ENCODE measurements around the gene RPLP1.
"Not testable (repeated sequence)": the region's sequence is repeated elsewhere in the genome, so short reads cannot be mapped to it uniquely, and the experiment has no call there.

RPLP1 gene

GRCh38 chr15:69422336-69422895, 30.2 kb upstream of the RPLP1 start:
- Mint-ChIP-seq H3K4me3 (no peak overlapping the region), H3K36me3 (ENCODE audit: low read depth) (peaks cover 82% of the 10 kb centered on the region), H3K27ac (no peak overlapping the region), H3K4me1 (ENCODE audit: low read depth) (peaks cover 2% of the 10 kb centered on the region), H3K27me3 (peaks cover 2% of the 10 kb centered on the region), H3K9me3 (no peaks in the 10 kb centered on the region)
- no peak for DNase-seq

GRCh38 chr15:69424001-69424400, 28.6 kb upstream of the RPLP1 start:
- H3K36me3 Mint-ChIP-seq (ENCODE audit: low read depth): peaks cover 81% of the 10 kb centered on the region
- H3K9me3 Mint-ChIP-seq: no peaks in the 10 kb centered on the region
- H3K4me3 Mint-ChIP-seq: no peak overlapping the region
- H3K4me1 Mint-ChIP-seq (ENCODE audit: low read depth): no peaks in the 10 kb centered on the region
- no peak overlapping the region for H3K27ac Mint-ChIP-seq
- no peaks in the 10 kb centered on the region for H3K27me3 Mint-ChIP-seq
- no peak for DNase-seq

- Mint-ChIP-seq H3K27me3 (no peaks in the 10 kb centered on the region), H3K4me1 (ENCODE audit: low read depth) (no peaks in the 10 kb centered on the region), H3K4me3 (no peak overlapping the region), H3K9me3 (no peaks in the 10 kb centered on the region), H3K36me3 (ENCODE audit: low read depth) (peaks cover 81% of the 10 kb centered on the region), H3K27ac (no peak overlapping the region)
- no peak for DNase-seq
These were observed 27.7 kb upstream of the RPLP1 start for GRCh38 chr15:69424748-69425413.

GRCh38 chr15:69433831-69434230, 18.8 kb upstream of the RPLP1 start:
- Mint-ChIP-seq H3K36me3 (ENCODE audit: low read depth) (peaks cover 75% of the 10 kb centered on the region), H3K4me3 (no peak overlapping the region), H3K27me3 (no peaks in the 10 kb centered on the region), H3K4me1 (ENCODE audit: low read depth) (no peaks in the 10 kb centered on the region), H3K27ac (no peak overlapping the region), H3K9me3 (no peaks in the 10 kb centered on the region)
- DNase-seq: no peak

GRCh38 chr15:69434238-69434637, 18.4 kb upstream of the RPLP1 start:
- H3K4me1 Mint-ChIP-seq (ENCODE audit: low read depth): no peaks in the 10 kb centered on the region
- DNase-seq: no peak
- H3K27ac Mint-ChIP-seq: no peak overlapping the region
- no peaks in the 10 kb centered on the region for H3K27me3 Mint-ChIP-seq
- H3K4me3 Mint-ChIP-seq: no peak overlapping the region
- H3K9me3 Mint-ChIP-seq: no peaks in the 10 kb centered on the region
- peaks cover 75% of the 10 kb centered on the region for H3K36me3 Mint-ChIP-seq (ENCODE audit: low read depth)

- no peaks in the 10 kb centered on the region for H3K4me1 Mint-ChIP-seq (ENCODE audit: low read depth)
- no peak overlapping the region for H3K27ac Mint-ChIP-seq
- H3K9me3 Mint-ChIP-seq: no peaks in the 10 kb centered on the region
- peaks cover 75% of the 10 kb centered on the region for H3K36me3 Mint-ChIP-seq (ENCODE audit: low read depth)
- no peak overlapping the region for H3K4me3 Mint-ChIP-seq
- DNase-seq: no peak
- H3K27me3 Mint-ChIP-seq: no peaks in the 10 kb centered on the region
These were observed 17.9 kb upstream of the RPLP1 start for GRCh38 chr15:69434679-69435078.

GRCh38 chr15:69435985-69436384, 16.6 kb upstream of the RPLP1 start:
- peaks cover 75% of the 10 kb centered on the region for H3K36me3 Mint-ChIP-seq (ENCODE audit: low read depth)
- H3K27me3 Mint-ChIP-seq: no peaks in the 10 kb centered on the region
- H3K4me1 Mint-ChIP-seq (ENCODE audit: low read depth): no peaks in the 10 kb centered on the region
- no peak for DNase-seq
- H3K9me3 Mint-ChIP-seq: no peaks in the 10 kb centered on the region
- H3K4me3 Mint-ChIP-seq: no peak overlapping the region
- H3K27ac Mint-ChIP-seq: no peak overlapping the region

- Mint-ChIP-seq H3K4me3 (no peak overlapping the region), H3K27me3 (no peaks in the 10 kb centered on the region), H3K9me3 (no peaks in the 10 kb centered on the region), H3K4me1 (ENCODE audit: low read depth) (no peaks in the 10 kb centered on the region), H3K27ac (no peak overlapping the region), H3K36me3 (ENCODE audit: low read depth) (peaks cover 80% of the 10 kb centered on the region)
- no peak for DNase-seq
These were observed 15.7 kb upstream of the RPLP1 start for GRCh38 chr15:69436951-69437350.

- H3K36me3 Mint-ChIP-seq (ENCODE audit: low read depth): peaks cover 86% of the 10 kb centered on the region
- H3K4me3 Mint-ChIP-seq: no peak overlapping the region
- no peak for DNase-seq
- H3K27ac Mint-ChIP-seq: no peak overlapping the region
- peaks cover 18% of the 10 kb centered on the region for H3K4me1 Mint-ChIP-seq (ENCODE audit: low read depth)
- no peaks in the 10 kb centered on the region for H3K27me3 Mint-ChIP-seq
- H3K9me3 Mint-ChIP-seq: no peaks in the 10 kb centered on the region
These were observed 13.0 kb upstream of the RPLP1 start for GRCh38 chr15:69439623-69440022.

GRCh38 chr15:69443032-69443611, 9.5 kb upstream of the RPLP1 start:
- no peak for DNase-seq
- H3K27me3 Mint-ChIP-seq: no peaks in the 10 kb centered on the region
- peak overlapping the region; percentile 12 for H3K4me3 Mint-ChIP-seq
- H3K36me3 Mint-ChIP-seq (ENCODE audit: low read depth): peaks cover 86% of the 10 kb centered on the region
- H3K4me1 Mint-ChIP-seq (ENCODE audit: low read depth): peaks cover 18% of the 10 kb centered on the region
- peak overlapping the region; percentile 84 for H3K27ac Mint-ChIP-seq
- no peaks in the 10 kb centered on the region for H3K9me3 Mint-ChIP-seq

- no peak overlapping the region for H3K27ac Mint-ChIP-seq
- no peak overlapping the region for H3K4me3 Mint-ChIP-seq
- H3K4me1 Mint-ChIP-seq (ENCODE audit: low read depth): peaks cover 18% of the 10 kb centered on the region
- H3K27me3 Mint-ChIP-seq: no peaks in the 10 kb centered on the region
- no peaks in the 10 kb centered on the region for H3K9me3 Mint-ChIP-seq
- peaks cover 79% of the 10 kb centered on the region for H3K36me3 Mint-ChIP-seq (ENCODE audit: low read depth)
- DNase-seq: no peak
These were observed 7.9 kb upstream of the RPLP1 start for GRCh38 chr15:69444686-69445085.

- Mint-ChIP-seq H3K27me3 (no peaks in the 10 kb centered on the region), H3K9me3 (no peaks in the 10 kb centered on the region), H3K4me3 (no peak overlapping the region), H3K4me1 (ENCODE audit: low read depth) (peaks cover 25% of the 10 kb centered on the region), H3K36me3 (ENCODE audit: low read depth) (peaks cover 58% of the 10 kb centered on the region), H3K27ac (no peak overlapping the region)
- DNase-seq: no peak
These were observed 5.7 kb upstream of the RPLP1 start for GRCh38 chr15:69446953-69447352.

- H3K9me3 Mint-ChIP-seq, H3K27ac Mint-ChIP-seq, H3K4me3 Mint-ChIP-seq, DNase-seq, H3K27me3 Mint-ChIP-seq: not testable (repeated sequence)
- peaks cover 20% of the 10 kb centered on the region for H3K4me1 Mint-ChIP-seq (ENCODE audit: low read depth)
- peaks cover 63% of the 10 kb centered on the region for H3K36me3 Mint-ChIP-seq (ENCODE audit: low read depth)
These were observed 2.4 kb upstream of the RPLP1 start for GRCh38 chr15:69450221-69450620.

- H3K36me3 Mint-ChIP-seq (ENCODE audit: low read depth): peaks cover 63% of the 10 kb centered on the region
- no peaks in the 10 kb centered on the region for H3K27me3 Mint-ChIP-seq
- H3K4me3 Mint-ChIP-seq: peak overlapping the region; percentile 95
- H3K27ac Mint-ChIP-seq: peak overlapping the region; percentile 98
- H3K4me1 Mint-ChIP-seq (ENCODE audit: low read depth): peaks cover 29% of the 10 kb centered on the region
- DNase-seq: no peak
- H3K9me3 Mint-ChIP-seq: no peaks in the 10 kb centered on the region
These were observed 1.5 kb upstream of the RPLP1 start for GRCh38 chr15:69450968-69451695.
